Trophoblast cell (in vitro differentiated cells and primary cell): ENCODE measurements around the gene ASTN2.

ENCODE experiments used
- DNase-seq, 2 donors: peaks; one replicate each; pipeline ENCODE4 v3.0.0-alpha.2; 2016
- H2AFZ ChIP-seq: 2 replicates; pipeline ENCODE4 v1.6.1; 2013; ENCODE audit warnings: low read length, moderate library complexity, mild to moderate bottlenecking; ENCODE audit not compliant: insufficient read depth, poor library complexity
- H2AK5ac ChIP-seq: 2 replicates; pipeline ENCODE4 v1.6.1; 2013; ENCODE audit warnings: mild to moderate bottlenecking, low read length
- H2BK120ac ChIP-seq: 2 replicates; pipeline ENCODE4 v1.6.1; 2013; ENCODE audit warnings: low read length, mild to moderate bottlenecking, moderate library complexity; ENCODE audit not compliant: insufficient read depth, poor library complexity
- H2BK12ac ChIP-seq: 2 replicates; pipeline ENCODE4 v1.6.1; 2013; ENCODE audit warnings: mild to moderate bottlenecking, low read length, moderate library complexity
- H2BK5ac ChIP-seq: 2 replicates; pipeline ENCODE4 v1.6.1; 2013; ENCODE audit warnings: low read length, low read depth, moderate library complexity, mild to moderate bottlenecking; ENCODE audit not compliant: poor library complexity
- H3K14ac ChIP-seq: 2 replicates; pipeline ENCODE4 v1.6.1; 2013; ENCODE audit warnings: mild to moderate bottlenecking, low read length
- H3K18ac ChIP-seq: 2 replicates; pipeline ENCODE4 v1.6.1; 2013; ENCODE audit warnings: mild to moderate bottlenecking, low read length
- H3K23ac ChIP-seq: 2 replicates; pipeline ENCODE4 v1.6.1; 2013; ENCODE audit warnings: low read length
- H3K27ac ChIP-seq: 2 replicates; pipeline ENCODE4 v1.5.1; 2013; ENCODE audit warnings: low read depth, mild to moderate bottlenecking, inconsistent platforms, low read length, moderate library complexity
- H3K27me3 ChIP-seq: 2 replicates; pipeline ENCODE4 v1.6.1; 2013; ENCODE audit warnings: inconsistent platforms, mild to moderate bottlenecking, low read length, moderate library complexity; ENCODE audit not compliant: insufficient read depth
- H3K36me3 ChIP-seq, 2 experiments: 1 replicate in 1 of 2; 2 replicates in 1 of 2; pipeline ENCODE4 v1.6.1; 2013; ENCODE audit warnings: low read length in 2 of 2, mild to moderate bottlenecking in 2 of 2, moderate library complexity in 1 of 2; ENCODE audit not compliant: insufficient read depth in 2 of 2, control insufficient read depth in 1 of 2
- H3K4ac ChIP-seq: 2 replicates; pipeline ENCODE4 v1.6.1; 2013; ENCODE audit warnings: low read depth, mild to moderate bottlenecking, low read length, moderate library complexity
- H3K4me1 ChIP-seq, 2 experiments: 1 replicate in 1 of 2; 2 replicates in 1 of 2; pipeline ENCODE4 v1.6.1; 2013; ENCODE audit warnings: low read length in 2 of 2, mild to moderate bottlenecking in 2 of 2, moderate library complexity in 1 of 2; ENCODE audit not compliant: insufficient read depth in 2 of 2, control insufficient read depth in 1 of 2
- H3K4me2 ChIP-seq: 2 replicates; pipeline ENCODE4 v1.6.1; 2013; ENCODE audit warnings: inconsistent platforms, mild to moderate bottlenecking, low read length, moderate library complexity
- H3K4me3 ChIP-seq: 2 replicates; pipeline ENCODE4 v1.5.1; 2013; ENCODE audit warnings: mild to moderate bottlenecking, low read depth, low read length, inconsistent platforms
- H3K79me1 ChIP-seq: one replicate; pipeline ENCODE4 v1.6.1; 2013; ENCODE audit warnings: low read length
- H3K79me2 ChIP-seq: 2 replicates; pipeline ENCODE4 v1.6.1; 2013; ENCODE audit warnings: low read length, mild to moderate bottlenecking; ENCODE audit not compliant: control insufficient read depth, insufficient read depth, poor library complexity
- H3K9ac ChIP-seq: 2 replicates; pipeline ENCODE4 v1.6.1; 2013; ENCODE audit warnings: mild to moderate bottlenecking, low read length
- H3K9me3 ChIP-seq: 2 replicates; pipeline ENCODE4 v1.6.1; 2013; ENCODE audit warnings: low read depth, mild to moderate bottlenecking, control low read depth, inconsistent platforms, low read length; ENCODE audit not compliant: insufficient read depth
- H4K12ac ChIP-seq: 2 replicates; pipeline ENCODE4 v1.6.1; 2013; ENCODE audit warnings: low read depth, mild to moderate bottlenecking, low read length, moderate library complexity
- H4K8ac ChIP-seq: 2 replicates; pipeline ENCODE4 v1.6.1; 2013; ENCODE audit warnings: low read depth, mild to moderate bottlenecking, low read length, moderate library complexity
- H4K91ac ChIP-seq: one replicate; pipeline ENCODE4 v1.6.1; 2013; ENCODE audit warnings: low read depth, mild to moderate bottlenecking, low read length, moderate library complexity
- WGBS: extraction: QIAGEN DNeasy Blood & Tissue Kit; methylation state at CpG from one replicate; pipeline ENCODE4 v1.1.7; 2013; ENCODE audit warnings: missing lambda C conversion rate; ENCODE audit not compliant: insufficient read length, insufficient coverage; ENCODE audit errors: extremely low coverage; 5-methylcytosine and 5-hydroxymethylcytosine counted together

ASTN2 gene

GRCh38 chr9:117412006-117412715, 2.7 kb downstream of the ASTN2 start:
- H3K9ac ChIP-seq, result no peak overlapping the region
- no CpG with 5 or more reads among the region's 17 CpGs for WGBS

GRCh38 chr9:117411547-117411946, 3.3 kb downstream of the ASTN2 start:
- no peak overlapping the region for H3K14ac ChIP-seq
- no peak overlapping the region for H3K4me3 ChIP-seq
- no CpG with 5 or more reads among the region's 4 CpGs for WGBS
- no peak overlapping the region for H3K4ac ChIP-seq
- no peaks in the 10 kb centered on the region for H3K9me3 ChIP-seq
- H3K9ac ChIP-seq, result no peak overlapping the region
- no peak overlapping the region for H3K18ac ChIP-seq
- no peak overlapping the region for H2AK5ac ChIP-seq
- peak; percentile 37 to 67 for DNase-seq
- H3K4me2 ChIP-seq, result no peak overlapping the region
- no peak overlapping the region for H2BK5ac ChIP-seq
- no peaks in the 10 kb centered on the region for H3K36me3 ChIP-seq
- H3K27ac ChIP-seq, result no peak overlapping the region
- H4K91ac ChIP-seq, result no peak overlapping the region
- no peaks in the 10 kb centered on the region for H3K79me1 ChIP-seq
- H3K79me2 ChIP-seq, result no peaks in the 10 kb centered on the region
- H3K23ac ChIP-seq, result no peak overlapping the region
- H4K12ac ChIP-seq, result no peak overlapping the region
- H2BK120ac ChIP-seq, result no peak overlapping the region
- H3K4me1 ChIP-seq, result peaks cover 10 to 12% of the 10 kb centered on the region in 2 experiments
- H3K27me3 ChIP-seq, result peaks cover 18% of the 10 kb centered on the region
- no peak overlapping the region for H2BK12ac ChIP-seq
- H2AFZ ChIP-seq, result no peak overlapping the region
- H4K8ac ChIP-seq, result no peak overlapping the region

More at GRCh38 chr9:117412006-117412715, 2.7 kb downstream of the ASTN2 start:
- peaks cover 18% of the 10 kb centered on the region for H3K27me3 ChIP-seq
- no peak overlapping the region for H4K12ac ChIP-seq
- no peaks in the 10 kb centered on the region for H3K79me2 ChIP-seq
- H3K23ac ChIP-seq, result no peak overlapping the region
- no peak overlapping the region for H3K4ac ChIP-seq
- no peak overlapping the region for H3K27ac ChIP-seq
- no peaks in the 10 kb centered on the region for H3K9me3 ChIP-seq
- H3K36me3 ChIP-seq, result no peaks in the 10 kb centered on the region
- H3K4me3 ChIP-seq, result no peak overlapping the region
- H3K4me2 ChIP-seq, result no peak overlapping the region
- peaks cover 10 to 12% of the 10 kb centered on the region in 2 experiments for H3K4me1 ChIP-seq
- DNase-seq, result no peak
- H2BK12ac ChIP-seq, result no peak overlapping the region
- no peak overlapping the region for H3K18ac ChIP-seq
- H4K91ac ChIP-seq, result no peak overlapping the region
- H2BK5ac ChIP-seq, result no peak overlapping the region
- no peak overlapping the region for H3K14ac ChIP-seq
- H2AK5ac ChIP-seq, result no peak overlapping the region
- no peak overlapping the region for H4K8ac ChIP-seq
- no peak overlapping the region for H2BK120ac ChIP-seq
- no peak overlapping the region for H2AFZ ChIP-seq
- no peaks in the 10 kb centered on the region for H3K79me1 ChIP-seq

DNA sequence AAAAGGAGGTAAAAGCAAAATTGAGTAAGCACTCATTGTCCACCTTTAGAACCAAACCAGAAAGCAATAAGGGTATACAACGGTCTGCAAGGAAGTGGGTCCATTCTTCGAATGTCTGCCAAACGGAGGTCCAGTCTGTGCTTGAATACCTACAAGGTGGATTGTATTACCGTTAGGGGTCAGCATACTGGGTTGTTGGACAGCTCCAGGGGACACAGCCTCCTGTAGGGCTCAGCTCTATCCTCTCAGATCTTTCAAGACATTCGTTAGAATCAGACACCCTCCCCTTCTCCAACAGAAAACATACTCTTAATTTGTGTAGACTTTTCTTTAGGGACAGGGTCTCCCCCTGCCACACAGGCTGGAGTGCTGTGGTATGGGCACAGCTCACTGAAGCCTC, 5.5 kb downstream of the ASTN2 start:
- Histone ChIP-seq H3K9ac (no peak overlapping the region), H4K91ac (no peak overlapping the region), H3K79me2 (no peaks in the 10 kb centered on the region), H3K4me3 (no peak overlapping the region), H2BK120ac (no peak overlapping the region), H3K4ac (no peak overlapping the region), H3K4me2 (no peak overlapping the region), H3K4me1 (peaks cover 15% of the 10 kb centered on the region in 2 experiments), H2AK5ac (no peak overlapping the region), H3K36me3 (no peaks in the 10 kb centered on the region), H3K27ac (no peak overlapping the region), H2BK12ac (no peak overlapping the region), H4K12ac (no peak overlapping the region), H3K79me1 (no peaks in the 10 kb centered on the region), H3K14ac (no peak overlapping the region), H4K8ac (no peak overlapping the region), H3K27me3 (peaks cover 5% of the 10 kb centered on the region), H2AFZ (no peak overlapping the region), H2BK5ac (no peak overlapping the region), H3K9me3 (no peaks in the 10 kb centered on the region), H3K18ac (no peak overlapping the region), H3K23ac (no peak overlapping the region)
- peak in 1 of 2 donors; percentile 14 for DNase-seq
- no CpG with 5 or more reads among the region's 5 CpGs for WGBS

GRCh38 chr9:117407436-117408022, 7.3 kb downstream of the ASTN2 start:
- H3K79me1 ChIP-seq, result no peaks in the 10 kb centered on the region
- no peak overlapping the region for H3K4me3 ChIP-seq
- H2AK5ac ChIP-seq, result no peak overlapping the region
- peaks cover 8 to 9% of the 10 kb centered on the region in 2 experiments for H3K4me1 ChIP-seq
- H2BK120ac ChIP-seq, result no peak overlapping the region
- no peaks in the 10 kb centered on the region for H3K9me3 ChIP-seq
- H3K27ac ChIP-seq, result no peak overlapping the region
- no peak overlapping the region for H3K18ac ChIP-seq
- no peak overlapping the region for H3K4me2 ChIP-seq
- no peak overlapping the region for H4K12ac ChIP-seq
- no peak for DNase-seq
- no peak overlapping the region for H3K4ac ChIP-seq
- H3K14ac ChIP-seq, result no peak overlapping the region
- H4K91ac ChIP-seq, result no peak overlapping the region
- H3K9ac ChIP-seq, result no peak overlapping the region
- no peak overlapping the region for H3K23ac ChIP-seq
- no peak overlapping the region for H2BK12ac ChIP-seq
- no peaks in the 10 kb centered on the region for H3K27me3 ChIP-seq
- no CpG with 5 or more reads among the region's 2 CpGs for WGBS
- H4K8ac ChIP-seq, result no peak overlapping the region
- no peak overlapping the region for H2AFZ ChIP-seq
- H2BK5ac ChIP-seq, result no peak overlapping the region
- no peaks in the 10 kb centered on the region for H3K79me2 ChIP-seq
- H3K36me3 ChIP-seq, result no peaks in the 10 kb centered on the region
